Mucosa of descending colon (tissue), 3 donors: ENCODE measurements around the gene PRSS36. TPM values are rescaled to one million over a fixed set of nuclear protein-coding genes. Genes with fewer than 3 reads are reported as not detected.
A peak's percentile ranks its signal among the peaks of the same experiment; 100 is the strongest.
"Not testable (repeated sequence)": the region's sequence is repeated elsewhere in the genome, so short reads cannot be mapped to it uniquely, and the experiment has no call there.

Experiments used
- ATAC-seq: fragments of 200-7000 bp; cut with Tn5 transposase; one replicate; pipeline ENCODE4 v1.9.1; 2020; ENCODE audit warnings: mild to moderate bottlenecking, moderate library complexity
- DNase-seq, 3 donors: peaks; one replicate each; pipeline ENCODE4 v3.0.0-alpha.2; 2020
- H3K36me3 ChIP-seq: fragments of 200-600 bp; one replicate; pipeline ENCODE4 v1.8.0; 2021; ENCODE audit warnings: low read depth, mild to moderate bottlenecking
- H3K4me1 ChIP-seq: fragments of 200-600 bp; one replicate; pipeline ENCODE4 v1.8.0; 2021; ENCODE audit warnings: low read depth, mild to moderate bottlenecking
- H3K4me3 ChIP-seq: fragments of 200-600 bp; one replicate; pipeline ENCODE4 v1.8.0; 2021; ENCODE audit warnings: mild to moderate bottlenecking
- H3K9me3 ChIP-seq: fragments of 200-600 bp; one replicate; pipeline ENCODE4 v1.8.0; 2021; ENCODE audit warnings: mild to moderate bottlenecking
- intact Hi-C, 2 donors: fragments of 100-400 bp; cut with DNase I in 1 of 2; cut with micrococcal nuclease in 1 of 2; formaldehyde crosslinking; loops; one replicate each; pipeline versions ENCODE4 v1.11.0 to v1.11.1; 2022; cut with DNase I, micrococcal nuclease
- total RNA-seq, 3 donors: library from RNA; stranded (reverse); fragmentation: NEBNext Ultra II Directional in 2 of 3; extraction: Animal tissue kit (Norgen Biotek cat#: 25700) in 2 of 3; gene quantifications; one replicate each; pipeline versions ENCODE4 v1.2.1 to v1.2.4, GENCODE V29; 2021 to 2023
- TF ChIP-seq, protein P1 (sequence below): fragments of 200-600 bp; IDR thresholded peaks from one replicate; pipeline ENCODE4 v1.8.0; 2022; ENCODE audit warnings: antibody characterized with exemption, mild to moderate bottlenecking
- donor health status: DM: no; HTN: no; CAD: no; lungs with moderate emphysema.
- donor health status: DM: no; HTN: no; CAD: no.
- donor health status: DM: no; HTN: yes; CAD: no.

Gene PRSS36
- total RNA-seq, 3 donors from 2014 or later = 8.2 to 10.2 (median 9.5) TPM

DNA sequence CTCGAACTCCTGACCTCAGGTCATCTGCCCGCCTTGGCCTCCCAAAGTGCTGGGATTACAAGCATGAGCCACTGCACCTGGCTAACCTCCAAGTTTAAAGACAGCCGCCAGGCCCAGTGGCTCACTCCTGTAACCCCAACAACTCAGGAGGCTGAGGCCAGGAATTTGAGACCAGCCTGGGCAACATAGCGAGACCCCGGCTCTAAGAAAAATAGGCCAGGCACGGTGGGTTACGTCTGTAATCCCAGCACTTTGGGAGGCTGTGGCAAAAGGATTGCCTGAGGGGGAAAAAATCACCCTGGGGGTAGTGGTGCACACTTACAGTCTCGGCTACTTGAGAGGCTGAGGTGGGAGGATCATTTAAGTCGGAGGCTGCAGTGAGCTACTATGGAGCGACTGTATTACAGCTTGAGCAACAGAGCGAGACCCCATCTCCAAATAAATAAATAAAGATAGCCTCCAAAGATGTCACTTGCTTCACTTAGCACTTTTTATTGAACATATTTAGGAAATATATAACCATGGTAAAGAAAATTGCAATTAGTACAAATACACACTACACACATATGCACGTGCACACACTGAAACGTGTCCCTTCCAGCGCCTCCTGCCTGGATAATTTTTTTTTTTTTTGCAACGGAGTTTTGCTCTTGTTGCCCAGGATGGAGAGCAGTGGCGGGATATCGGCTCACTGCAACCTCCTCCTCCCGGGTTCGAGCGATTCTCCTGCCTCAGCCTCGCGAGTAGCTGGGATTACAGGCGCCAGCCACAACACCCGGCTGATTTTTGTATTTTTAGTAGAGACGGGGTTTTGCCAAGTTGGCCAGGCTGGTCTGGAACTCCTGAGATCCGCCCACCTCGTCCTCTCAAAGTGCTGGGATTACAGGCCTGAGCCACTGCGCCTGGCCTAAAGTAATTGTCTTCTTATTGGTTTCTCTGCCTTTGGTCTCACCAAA lies 43.1 kb downstream of the PRSS36 start:
- peaks cover 17% of the 10 kb centered on the region for H3K4me1 ChIP-seq
- H3K4me3 ChIP-seq = no peak overlapping the region
- ATAC-seq (no peak), DNase-seq (no peak)
- TF ChIP-seq, protein P1, sequence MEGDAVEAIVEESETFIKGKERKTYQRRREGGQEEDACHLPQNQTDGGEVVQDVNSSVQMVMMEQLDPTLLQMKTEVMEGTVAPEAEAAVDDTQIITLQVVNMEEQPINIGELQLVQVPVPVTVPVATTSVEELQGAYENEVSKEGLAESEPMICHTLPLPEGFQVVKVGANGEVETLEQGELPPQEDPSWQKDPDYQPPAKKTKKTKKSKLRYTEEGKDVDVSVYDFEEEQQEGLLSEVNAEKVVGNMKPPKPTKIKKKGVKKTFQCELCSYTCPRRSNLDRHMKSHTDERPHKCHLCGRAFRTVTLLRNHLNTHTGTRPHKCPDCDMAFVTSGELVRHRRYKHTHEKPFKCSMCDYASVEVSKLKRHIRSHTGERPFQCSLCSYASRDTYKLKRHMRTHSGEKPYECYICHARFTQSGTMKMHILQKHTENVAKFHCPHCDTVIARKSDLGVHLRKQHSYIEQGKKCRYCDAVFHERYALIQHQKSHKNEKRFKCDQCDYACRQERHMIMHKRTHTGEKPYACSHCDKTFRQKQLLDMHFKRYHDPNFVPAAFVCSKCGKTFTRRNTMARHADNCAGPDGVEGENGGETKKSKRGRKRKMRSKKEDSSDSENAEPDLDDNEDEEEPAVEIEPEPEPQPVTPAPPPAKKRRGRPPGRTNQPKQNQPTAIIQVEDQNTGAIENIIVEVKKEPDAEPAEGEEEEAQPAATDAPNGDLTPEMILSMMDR = no peak
- H3K36me3 ChIP-seq = no peaks in the 10 kb centered on the region
- intact Hi-C loops = no loop called here
- H3K9me3 ChIP-seq = no peaks in the 10 kb centered on the region

DNA sequence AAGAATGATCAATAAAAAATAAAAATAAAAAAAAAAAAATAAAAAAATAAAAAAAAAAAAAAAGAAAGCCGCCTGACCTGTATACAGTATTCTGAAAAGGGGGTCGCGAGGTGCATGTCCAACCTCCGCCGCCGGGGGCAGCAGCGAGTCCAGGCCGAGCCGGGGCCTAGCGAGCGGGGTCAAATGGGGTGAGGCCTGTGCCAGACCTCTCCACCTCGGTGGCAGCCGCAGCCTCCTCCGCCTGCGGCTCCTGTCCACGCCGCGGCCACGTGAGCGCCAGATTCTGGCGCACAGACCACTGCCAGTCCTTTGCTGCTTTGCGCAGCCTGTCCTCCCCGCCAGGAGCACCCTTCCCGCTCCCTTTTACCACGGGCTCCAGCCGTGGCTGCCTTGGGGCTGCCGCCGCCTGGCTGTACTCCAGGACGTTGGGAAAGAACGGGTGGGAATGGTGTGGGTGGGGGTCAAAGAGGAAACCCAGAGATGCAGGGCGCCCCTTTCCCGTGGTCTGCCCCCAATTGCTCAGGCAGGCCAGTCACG lies 44.1 kb downstream of the PRSS36 start:
- intact Hi-C loops = no loop called here
- TF ChIP-seq, protein P1 = peak; percentile 91
- H3K36me3 ChIP-seq = no peaks in the 10 kb centered on the region
- H3K4me1 ChIP-seq = peaks cover 17% of the 10 kb centered on the region
- H3K4me3 ChIP-seq = no peak overlapping the region
- ATAC-seq (peak; percentile 87), DNase-seq (peak; percentile 87 to 92 (median 91))
- no peaks in the 10 kb centered on the region for H3K9me3 ChIP-seq

DNA sequence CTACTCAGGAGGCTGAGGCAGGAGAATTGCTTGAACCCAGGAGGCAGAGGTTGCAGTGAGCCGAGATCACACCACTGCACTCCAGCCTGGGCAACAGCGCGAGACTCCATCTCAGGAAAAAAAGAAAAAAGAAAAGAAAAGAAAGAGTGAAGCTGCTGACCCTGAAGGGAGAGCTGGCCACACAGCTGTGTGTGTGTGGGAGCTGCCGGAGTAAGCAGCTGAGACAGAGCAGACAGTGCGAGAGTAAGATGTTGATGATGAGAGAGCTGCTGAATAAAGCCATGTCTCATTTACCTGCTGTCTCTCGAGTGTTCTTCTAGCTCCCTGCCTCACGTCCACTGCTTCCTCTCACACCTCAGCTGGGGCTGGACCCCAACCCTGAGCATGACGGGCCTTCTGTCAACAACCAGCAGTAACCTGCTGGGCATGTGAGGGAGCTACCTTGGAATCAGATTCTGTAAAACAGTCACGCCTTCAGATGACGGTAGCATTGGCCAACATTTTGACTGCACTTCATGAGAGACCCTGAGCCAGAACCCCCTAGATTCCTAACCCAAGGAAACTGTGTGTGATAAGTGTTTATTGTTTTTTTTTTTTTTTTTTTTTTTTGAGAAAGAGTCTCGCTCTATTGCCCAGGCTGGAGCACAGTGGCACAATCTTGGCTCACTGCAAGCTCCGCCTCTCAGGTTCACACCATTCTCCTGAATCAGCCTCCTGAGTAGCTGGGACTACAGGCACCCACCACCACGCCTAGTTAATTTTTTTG lies 48.8 kb downstream of the PRSS36 start:
- ATAC-seq, intact Hi-C loops, H3K4me1 ChIP-seq, H3K9me3 ChIP-seq, DNase-seq, H3K36me3 ChIP-seq, H3K4me3 ChIP-seq: not testable (repeated sequence)

DNA sequence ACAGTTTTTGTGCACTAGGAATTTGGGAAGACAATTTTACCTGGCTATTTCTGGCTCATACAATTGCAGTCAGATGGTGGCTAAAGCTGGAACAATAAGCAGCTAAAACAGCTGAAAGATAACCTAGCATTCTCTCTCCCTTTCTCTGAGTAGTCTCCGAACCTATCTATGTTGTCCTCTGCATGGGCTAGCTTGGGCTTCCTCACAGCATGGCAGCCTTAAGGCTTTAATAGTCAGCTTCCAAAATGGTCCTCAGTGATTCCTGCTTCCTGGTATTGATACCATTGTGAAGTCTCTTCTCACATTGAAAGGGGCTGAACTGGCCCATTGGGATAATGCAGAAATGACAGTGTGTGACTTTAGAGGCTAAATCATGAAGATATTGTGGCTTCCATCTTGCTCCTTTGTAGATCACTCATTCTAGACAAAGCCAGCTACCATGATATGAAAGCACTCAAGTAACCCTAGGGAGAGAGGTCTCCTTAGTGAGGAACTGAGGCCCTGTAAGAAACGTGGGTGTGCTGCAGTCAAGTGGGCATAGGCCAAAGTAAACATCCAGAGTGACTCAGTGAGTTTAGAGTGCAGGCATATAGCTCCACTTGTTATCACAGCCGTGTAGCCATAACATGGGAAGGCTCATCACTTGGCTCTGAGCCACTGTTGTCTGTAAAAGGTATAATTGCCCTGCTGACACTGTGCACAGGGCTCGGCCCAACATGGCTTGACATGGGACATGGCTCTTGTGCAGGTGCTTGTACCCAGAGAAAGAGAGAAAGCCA lies 49.8 kb downstream of the PRSS36 start:
- Histone ChIP-seq H3K9me3 (no peaks in the 10 kb centered on the region), H3K4me3 (no peak overlapping the region), H3K4me1 (peaks cover 6% of the 10 kb centered on the region), H3K36me3 (no peaks in the 10 kb centered on the region)
- TF ChIP-seq, protein P1 = no peak
- intact Hi-C loops = no loop called here
- no peak for ATAC-seq
- no peak for DNase-seq

DNA sequence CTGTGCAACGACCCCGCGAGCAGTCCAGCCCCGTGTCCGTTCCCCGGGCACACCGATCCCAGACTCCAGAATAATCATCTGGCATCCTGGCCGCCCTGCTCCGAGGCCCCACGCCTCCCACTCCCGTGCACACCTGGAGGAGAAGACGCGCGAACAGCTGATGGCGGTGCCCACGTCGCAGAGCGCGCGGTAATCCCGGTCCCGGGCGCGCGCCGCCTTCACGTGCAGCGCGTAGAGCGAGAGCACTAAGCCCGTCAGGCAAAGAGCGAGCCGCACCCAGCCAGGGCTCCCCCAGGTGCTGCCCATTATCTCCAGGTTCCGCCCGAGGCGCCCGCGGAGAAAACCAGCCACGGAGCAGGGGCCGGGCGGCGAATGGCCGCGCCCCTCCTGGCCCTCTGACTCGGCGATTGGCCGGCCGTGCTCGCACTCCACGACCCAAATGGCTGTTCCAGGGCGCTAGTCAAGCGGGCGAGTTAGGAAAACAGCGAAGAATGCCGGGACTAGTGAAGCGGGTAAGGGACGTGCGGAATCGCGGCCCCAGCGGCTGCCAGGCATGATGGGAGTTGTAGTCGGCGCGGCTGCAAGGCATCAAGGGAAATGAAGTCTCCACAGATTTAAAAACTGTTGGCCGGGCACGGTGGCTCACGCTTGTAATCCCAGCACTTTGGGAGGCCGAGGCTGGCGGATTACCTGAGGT lies 55.3 kb downstream of the PRSS36 start, which contains the start of gene VKORC1:
Gene VKORC1, minus strand, starts transcription at position 374 of the 697 bp plus-strand sequence. Its CDS starts 68 bp downstream, at position 306.
- H3K36me3 ChIP-seq = no peaks in the 10 kb centered on the region
- intact Hi-C loops = no loop called here
- H3K4me1 ChIP-seq = peaks cover 14% of the 10 kb centered on the region
- no peaks in the 10 kb centered on the region for H3K9me3 ChIP-seq
- peak within 1 kb of the TSS; percentile 46 for H3K4me3 ChIP-seq
- TF ChIP-seq, protein P1 = no peak
- ATAC-seq (peak; percentile 95), DNase-seq (peak; percentile 94 to 96 (median 95))
